Fibroblast of gingiva (primary cell): ENCODE data around the gene MYEOV.
A peak's percentile ranks its signal among the peaks of the same experiment; 100 is the strongest.

Experiments
- DNase-seq: peaks from one replicate; pipeline ENCODE4 v3.0.0-alpha.2; 2011; ENCODE audit warnings: low read depth

MYEOV gene

DNA sequence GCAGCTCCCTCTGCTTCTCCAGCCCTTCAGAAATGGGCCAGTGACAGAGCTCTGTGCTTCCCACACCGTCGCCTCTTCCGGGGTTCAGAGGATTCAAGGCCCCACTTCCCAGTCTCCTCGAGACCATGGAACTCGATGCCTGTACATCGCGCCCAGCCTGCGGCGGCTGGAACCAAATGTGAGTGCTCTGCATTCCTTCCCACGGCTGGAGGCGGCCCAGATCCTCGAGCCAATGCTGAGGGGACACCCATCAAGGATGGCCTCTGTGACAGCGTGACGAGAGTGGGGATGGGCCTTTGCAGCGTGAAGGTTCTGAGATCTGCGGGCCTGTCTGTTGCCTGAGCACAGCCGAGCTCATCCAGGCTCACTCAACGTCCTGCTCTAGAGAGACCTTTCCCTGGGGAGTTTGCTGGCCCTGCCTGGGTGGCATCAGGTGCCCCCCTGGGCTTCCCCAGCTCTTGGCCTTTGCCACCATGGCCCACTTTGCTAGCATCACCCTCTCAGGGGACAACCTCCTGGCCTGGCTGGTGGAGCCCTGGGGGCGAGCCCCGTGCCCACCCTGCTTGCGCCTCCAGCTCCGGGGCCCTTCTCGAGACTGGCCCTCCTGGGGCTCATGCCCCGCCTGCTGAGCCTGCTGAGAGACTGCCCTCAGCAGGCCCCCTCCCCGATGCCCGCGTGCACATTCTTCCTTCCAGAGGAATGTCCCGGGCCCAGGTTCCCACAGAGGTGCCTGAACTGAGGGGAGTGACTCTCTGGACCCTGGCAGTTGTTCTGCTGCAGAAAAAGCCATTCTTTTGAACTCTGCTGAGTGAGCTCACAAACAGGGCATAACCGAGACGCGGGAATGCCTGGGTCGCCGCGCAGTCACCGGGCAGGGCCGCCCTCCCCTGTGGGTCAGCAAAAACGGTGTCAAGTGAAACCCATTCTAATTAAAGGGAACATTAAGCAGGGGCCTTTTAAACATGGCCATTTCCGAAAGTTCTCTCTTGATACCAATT lies 7.3 kb upstream of the MYEOV start:
- DNase-seq = no peak

DNA sequence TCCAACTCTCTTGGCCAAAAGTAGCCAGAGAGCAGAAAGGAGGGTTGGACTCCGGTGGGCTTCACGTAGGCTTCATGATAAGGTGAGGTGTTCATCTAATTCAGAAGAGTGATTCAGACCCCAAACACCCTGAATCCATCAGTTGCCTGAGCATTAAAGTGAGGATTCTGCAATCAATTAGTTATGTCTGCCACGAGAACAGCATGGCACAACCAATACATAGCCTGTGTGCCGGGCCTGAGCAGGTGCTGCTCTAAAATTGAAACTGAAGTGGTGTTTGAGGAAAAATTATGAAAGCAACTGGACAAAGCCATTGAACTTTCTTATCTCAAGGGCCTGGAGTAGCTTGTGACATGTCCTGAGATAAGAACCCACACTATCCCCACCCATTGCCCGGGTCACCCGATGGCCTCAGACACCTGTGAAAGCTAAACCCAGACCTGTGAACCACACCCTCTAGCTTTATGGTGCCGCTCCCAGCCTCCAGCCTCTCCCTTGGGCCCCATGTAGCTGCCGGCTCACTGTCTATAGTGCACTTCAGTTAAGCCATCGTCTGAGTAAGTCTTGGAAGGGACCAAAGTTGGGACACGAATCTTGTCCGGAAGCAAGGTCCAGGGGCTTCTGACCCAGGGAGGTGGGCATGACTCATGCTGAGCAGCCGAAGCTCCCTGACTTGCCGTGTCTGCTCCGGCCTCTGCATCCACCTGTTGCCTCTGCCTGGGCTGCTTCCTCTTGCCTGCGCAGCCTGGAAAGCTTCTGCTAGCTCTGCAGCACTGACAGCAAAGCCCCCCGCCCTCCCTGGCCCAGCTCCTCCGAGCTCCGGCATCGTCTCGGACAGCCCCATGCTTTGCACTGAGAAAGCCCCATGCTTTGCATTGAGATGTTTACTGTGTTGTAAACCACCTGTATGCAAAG lies 5.7 kb upstream of the MYEOV start:
- DNase-seq = no peak

DNA sequence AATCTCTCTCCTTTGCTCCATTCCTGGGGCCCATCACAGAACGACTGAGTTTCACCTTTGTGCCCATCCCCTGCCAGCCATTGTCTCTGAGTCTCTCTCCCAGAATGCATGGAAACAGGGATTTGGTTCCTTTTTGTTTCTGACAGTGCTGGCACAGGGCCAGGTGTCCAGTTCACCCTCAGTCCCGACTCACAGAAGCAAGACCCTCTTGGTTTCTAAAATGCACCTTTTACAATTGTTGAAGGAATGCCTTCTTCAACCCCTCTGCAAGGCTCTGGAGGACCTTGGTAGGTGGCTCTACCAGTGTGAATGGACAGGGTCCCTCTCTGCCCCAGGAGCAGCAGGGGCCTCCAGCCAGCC lies 5.1 kb upstream of the MYEOV start:
- no peak for DNase-seq

DNA sequence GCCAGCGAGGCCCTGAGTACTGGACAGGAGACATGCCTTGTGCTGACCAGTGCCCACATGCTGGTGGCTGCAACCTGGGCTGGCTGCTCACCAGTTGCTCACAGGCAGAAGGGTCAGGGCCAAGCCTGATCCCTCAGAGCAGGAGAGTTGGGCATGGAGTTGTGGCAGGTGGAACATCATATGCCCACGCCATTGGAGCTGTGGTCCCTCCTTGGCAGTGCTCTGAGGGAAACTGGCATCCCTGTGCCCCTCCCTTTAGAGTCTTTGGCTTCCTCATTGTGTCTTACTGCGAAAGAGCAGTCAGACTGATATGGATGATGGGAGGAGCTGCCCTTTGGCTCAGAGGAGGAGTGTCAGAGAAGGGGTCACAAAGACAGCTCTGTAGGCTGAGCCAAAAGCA lies 3.1 kb upstream of the MYEOV start:
- no peak for DNase-seq

DNA sequence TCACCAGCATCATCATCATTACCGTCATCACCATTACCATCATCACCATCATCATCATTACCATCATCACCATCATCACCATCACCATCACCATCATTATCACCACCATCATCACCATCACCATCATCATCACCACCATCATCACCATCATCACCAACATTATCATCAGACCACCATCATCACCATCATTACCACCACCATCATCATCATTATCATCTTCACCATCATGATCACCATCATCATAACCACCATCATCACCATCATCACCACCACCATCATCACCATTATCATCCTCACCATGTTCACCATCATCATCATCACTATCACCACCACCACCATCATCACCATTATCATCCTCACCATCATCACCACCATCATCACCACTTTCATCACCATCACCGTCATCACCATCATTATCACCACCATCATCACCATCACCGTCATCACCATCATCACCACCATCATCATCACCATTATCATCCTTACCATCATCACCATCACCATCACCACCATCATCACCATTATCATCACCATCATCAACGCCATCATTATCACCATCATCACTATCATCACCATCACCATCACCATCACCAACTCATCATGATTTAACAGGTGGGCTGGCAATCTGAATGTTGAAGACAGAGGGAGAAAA lies 2.4 kb upstream of the MYEOV start:
- no peak for DNase-seq

DNA sequence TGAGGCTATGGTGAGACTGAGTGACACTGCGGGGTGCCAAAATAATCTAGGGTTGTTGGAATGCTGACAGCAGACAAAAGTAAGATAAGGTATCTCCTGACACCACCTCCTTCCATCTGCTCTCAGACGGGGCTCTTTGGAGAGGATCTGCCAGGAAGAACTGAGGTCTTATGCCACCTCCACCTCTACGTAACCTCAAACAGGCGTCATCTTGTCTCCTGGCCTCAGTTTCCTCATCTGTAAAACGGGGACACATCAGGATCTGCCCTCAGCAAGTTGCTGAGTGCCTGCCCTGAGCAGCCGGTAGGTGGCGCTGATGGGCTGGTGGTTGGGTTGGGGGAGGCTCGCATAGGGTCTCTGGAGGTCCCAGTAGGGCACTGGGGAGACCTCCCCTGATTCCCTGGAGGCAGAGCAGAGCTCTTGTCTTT lies 1.7 kb upstream of the MYEOV start:
- DNase-seq = no peak

DNA sequence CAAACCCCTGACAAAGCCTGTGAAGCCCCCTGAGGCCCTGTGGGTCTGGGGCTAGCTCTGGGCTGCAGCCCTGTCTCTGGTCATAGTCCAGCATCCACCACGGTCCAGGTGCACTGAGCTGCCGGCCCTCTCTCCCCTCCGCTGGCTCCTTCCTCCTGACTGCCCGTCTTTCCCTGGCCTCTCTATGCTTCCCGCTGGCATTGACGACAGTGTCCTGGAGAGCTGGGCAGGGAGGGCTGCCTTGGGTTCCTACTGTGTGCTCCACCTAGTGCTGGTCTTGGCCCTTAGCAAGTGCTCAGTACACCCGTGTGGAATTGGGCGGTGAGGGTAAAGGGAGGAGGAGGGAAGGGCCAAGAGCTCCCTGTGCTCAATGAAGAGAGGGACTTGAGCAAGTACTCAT lies 868 bp upstream of the MYEOV start:
- DNase-seq = no peak

DNA sequence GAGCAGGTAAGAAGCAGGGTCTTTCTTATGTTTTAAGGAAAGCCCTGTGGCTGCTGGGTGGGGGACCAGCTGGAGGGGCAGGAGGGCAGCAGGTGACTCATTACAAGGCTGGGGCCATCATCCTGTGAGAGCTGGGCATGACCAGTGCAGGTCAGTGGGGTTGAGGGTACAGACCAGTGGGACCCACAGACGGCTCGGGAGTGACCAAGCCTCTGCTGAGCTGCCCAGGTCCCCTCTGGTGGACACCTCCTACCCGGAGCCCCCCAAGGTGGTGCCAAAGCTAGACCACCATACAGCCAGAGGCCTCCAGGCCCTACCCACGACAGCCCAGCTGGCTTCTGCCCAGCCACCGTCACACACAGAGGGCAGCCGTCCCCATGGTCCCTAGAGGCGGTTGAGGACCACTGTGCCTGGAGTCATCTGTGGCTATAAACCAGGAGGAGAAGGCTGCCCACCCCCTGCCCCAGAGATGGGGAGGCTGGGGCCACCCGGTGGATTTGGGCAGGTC lies 670 bp downstream of the MYEOV start:
- DNase-seq = no peak

DNA sequence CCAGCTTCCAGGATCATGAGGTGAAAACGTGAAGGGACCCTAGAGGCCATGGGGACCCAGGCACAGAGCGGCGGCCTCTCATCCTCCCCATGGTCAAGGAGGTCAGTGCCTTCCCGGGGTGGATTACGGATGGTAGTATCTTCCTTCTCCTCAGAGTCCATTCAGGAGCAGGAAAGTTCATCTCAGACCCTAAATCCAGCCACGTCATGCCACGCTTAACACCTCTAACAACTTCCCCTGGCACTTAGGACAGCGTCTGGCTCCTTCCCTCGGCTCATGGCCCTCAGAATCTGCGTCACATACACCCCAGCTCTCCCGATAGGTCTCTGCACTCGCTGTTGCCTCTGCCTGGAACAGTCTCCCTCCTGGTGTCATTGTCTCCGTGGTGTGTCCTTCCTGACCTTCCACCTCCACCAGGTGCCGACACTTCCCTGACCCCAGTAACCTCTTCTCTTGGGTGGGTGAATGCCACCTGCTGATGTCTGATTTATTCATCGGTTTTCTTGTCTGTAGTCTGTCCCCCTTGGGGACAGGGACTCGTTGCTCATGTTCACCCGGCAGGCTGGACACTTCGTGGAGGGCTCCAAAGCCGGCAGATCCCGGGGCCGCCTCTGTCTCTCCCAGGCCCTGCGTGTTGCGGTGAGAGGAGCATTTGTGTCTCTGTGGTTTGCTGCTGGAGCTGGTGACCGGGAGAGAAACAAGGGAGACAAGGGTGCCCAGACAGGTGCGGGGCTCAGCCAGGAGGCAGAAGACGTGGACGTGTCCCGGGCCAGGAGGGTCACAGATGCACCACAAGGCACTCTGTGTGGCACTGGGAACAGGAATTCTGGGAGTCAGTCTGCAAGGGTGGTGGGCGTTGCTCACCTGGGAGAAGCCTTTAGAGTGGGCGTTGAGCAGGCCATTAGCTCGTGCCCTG lies 1.4 kb downstream of the MYEOV start:
- DNase-seq = no peak

DNA sequence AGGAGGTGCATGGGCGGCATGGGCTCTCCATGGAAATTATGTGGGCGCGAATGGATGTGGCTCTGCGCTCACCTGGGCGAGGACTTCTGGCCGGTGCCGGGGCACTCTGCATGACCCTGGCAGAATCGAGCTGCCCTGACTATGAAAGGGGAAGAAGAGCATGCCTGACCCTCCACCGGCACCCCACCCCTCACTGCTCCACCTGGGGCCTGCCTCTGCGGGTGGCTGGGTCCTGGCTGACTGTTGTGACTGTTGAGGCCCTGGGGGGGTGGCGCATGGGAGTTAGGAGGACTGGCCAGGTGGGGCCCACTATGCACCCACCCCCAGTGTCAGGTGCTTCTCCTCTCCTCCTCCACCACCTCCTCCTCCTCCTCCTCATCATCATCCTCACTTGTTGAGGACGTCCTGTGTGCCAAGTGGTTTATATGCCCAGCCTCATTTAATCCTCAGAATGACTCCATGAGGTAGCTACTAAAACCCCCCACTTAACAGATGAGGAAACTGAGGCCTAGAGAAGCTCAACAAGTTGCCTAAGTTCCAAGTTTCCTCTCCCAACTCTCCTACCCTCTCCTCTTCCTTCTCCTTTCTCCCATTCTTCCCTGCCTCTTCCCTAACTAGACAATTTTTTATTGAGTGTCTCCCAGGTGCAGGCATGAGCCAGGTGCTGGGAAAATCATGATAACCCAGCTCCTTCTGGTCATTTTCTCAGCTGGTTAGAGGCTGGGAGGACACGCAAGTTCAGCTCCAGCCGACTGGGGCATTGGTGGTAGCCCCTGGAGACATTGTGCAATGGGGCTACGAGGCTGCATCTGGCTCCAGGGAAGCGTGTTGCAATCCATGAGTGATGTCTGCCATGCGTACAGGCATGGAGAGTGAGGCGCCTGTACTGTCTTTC lies 2.3 kb downstream of the MYEOV start:
- DNase-seq = peak; percentile 95

DNA sequence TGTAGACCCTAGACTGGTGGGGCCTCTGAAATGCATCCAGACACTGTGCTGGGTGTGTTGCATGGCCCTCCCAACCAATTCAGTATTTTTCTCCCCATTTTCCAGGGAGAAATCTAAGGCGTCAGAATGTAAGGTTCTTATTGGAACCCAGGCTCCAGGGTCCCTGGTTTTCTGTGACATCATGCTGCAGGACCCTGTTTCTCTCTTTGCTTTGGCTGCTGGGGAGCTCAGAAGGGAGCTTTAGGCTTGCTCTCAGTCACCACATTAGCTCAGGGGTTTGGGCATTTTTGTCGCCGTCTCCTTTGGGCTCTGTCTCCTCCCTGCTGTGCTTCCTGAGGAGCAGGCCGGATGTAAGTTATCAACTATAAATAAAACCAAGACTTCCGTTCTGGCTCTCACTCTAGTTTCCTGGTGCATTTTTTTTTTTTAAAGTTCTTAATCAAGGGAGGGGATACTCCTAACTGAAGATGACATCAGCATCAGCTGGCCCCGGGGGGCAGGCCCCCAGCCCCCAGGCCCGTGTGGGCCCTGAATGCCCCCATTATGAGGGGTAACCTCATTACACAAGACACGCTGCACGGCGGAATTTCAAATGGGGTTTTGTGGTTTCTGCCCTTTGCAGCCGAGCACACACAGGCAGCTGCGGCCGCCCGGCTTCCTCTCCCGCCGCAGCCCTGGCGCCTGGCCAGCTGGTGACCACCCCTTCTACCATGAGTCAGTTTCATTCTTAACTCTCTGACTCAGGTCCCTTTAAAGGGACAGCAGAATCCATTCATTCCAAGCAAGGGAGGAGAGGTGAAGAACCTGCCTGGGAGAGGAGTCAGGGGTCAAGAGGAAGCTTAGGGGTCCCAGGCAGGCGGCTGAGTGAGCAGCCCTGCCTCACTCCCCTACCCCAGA lies 3.2 kb downstream of the MYEOV start:
- DNase-seq = peak; percentile 97

DNA sequence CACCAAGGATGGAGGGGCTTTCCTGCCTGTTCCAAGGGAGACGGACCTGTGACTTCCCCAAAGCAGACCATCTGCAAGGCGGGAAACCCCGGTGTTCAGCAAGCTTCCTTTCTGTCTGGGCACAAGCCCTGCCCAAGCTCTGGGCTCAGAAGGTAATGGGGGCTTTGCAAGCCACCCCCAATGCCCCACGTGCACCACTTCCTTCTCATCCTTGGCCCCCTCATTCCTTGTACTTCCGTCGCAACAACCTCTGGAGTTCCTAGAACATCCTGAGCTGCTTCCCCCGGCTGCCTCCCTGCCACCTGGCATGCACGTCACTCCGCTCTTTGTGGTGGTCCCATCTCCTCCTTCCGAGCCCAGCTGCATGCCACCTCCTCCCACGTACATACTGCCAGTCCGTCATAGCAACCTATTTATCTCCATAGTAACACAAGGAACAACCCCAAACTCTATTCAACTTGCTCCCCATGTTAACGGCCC lies 3.9 kb downstream of the MYEOV start:
- DNase-seq = peak; percentile 18

DNA sequence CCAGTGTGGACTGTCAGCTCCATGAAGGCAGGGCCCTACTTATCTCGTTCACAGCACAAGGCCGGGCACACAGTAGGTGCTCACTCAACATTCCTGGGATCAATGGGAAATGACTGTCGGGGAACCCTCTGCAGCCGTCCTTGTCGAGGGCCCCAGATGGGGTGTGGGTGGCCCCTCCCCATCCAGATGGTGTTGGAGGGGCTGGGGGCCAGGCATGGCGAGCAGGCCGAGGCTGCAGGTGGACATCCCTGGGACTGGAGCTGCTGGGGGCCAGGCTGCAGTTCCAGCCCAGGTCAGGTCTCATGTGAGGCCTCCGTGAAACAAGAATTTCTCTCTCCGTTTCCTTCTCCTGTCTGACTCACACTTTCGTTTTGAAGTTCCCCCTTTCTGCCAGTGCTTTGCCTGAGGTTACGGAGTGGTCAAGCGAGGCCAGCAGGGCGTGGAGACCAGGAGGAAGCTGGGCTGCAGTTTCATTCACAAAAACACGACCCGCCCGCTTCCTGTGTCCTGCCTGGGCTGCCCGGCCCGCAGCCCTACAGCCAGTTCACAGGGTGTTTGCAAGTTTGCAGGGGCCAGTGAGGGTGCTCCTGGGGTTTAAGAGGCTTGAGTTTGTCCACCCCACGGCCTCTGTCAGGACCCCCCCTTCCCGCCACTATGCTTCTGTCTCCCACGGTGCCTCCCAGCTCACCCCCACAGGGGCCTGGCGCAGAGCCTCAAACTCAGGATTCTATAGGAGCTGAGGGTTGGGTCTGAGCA lies 4.5 kb downstream of the MYEOV start:
- DNase-seq = peak; percentile 83

DNA sequence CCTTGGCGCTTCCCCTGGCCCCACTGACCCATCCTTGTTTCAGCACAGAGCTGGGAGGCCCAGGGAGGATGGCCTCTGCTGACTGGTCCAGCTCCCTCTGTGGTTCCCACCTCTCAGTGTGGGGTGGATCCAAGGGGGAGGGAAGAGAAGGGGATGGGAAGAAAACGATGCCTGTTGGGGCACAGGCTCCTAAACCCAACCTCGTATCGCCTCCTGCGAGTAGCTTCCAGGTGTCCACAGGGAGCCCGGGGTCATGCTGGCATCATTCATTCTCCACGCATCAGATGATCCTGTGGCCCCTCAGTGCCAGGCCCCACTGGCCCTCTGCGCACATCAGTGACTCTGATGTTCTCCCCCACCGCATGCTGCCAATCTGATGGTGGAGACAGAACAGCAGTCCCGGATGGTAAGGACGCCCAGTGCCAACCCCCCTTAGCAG lies 5.1 kb downstream of the MYEOV start:
- DNase-seq = no peak

DNA sequence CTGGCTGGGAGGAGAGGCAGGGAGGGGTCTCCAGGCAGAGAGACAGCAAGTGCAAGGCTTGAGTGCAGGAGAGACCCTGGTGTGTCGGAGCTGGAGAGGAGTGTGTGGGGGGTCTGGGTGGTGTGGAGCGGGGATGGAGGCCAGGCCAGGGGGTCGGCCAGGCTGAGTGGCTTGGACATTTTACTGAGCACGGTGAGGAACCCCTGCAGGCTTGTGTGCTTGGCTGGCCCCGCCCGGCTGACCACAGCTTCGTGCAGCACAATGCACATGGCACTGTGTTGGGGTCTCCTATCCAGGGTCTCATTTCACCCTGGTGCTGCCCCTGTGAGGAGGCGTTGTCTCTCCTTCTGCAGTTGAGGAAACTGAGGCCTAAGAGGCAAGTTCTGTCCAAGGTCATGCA lies 5.6 kb downstream of the MYEOV start:
- no peak for DNase-seq

DNA sequence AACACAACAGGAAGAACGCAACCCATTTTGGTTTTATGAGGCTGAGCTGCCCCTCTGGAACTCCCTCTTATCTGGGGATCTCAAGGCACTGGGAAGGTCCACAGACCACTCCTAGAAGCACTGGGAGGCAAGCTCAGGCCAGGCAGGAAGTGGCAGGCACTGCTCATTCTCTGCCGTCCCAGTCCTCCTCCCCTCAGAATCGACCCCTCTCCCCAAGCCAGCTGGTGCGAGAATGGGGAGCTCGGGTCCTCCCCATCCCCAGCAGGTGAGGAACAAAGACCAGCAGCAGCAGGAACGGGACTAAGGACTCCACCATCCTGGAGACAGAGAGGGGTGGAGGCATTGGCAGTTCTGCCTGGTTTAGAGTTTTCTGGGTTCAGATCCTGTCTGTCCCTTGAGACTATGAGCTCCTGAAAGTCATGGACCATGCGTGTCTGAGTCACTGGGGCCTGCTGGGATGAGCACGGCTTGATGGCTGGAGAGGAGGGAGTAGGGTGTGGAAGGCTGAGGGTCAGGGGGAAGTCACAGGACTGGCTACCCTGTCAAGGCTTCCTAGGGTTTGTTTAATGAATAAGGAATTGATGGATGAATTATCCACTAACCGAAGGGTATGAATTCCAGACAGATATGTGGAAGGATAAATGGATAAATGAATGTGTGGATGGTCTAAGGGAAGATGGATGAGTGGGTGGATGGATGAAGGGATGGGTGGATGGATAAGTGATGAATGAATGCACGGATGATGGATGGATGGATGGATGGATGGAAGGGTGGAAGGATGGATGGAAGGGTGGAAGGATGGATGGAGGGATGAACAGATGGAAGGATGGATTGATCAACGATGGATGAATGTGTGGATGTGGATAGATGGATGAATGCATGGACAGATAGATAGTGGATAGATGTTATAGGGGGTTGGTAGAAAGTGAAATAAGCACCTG lies 6.4 kb downstream of the MYEOV start:
- DNase-seq = peak; percentile 48

DNA sequence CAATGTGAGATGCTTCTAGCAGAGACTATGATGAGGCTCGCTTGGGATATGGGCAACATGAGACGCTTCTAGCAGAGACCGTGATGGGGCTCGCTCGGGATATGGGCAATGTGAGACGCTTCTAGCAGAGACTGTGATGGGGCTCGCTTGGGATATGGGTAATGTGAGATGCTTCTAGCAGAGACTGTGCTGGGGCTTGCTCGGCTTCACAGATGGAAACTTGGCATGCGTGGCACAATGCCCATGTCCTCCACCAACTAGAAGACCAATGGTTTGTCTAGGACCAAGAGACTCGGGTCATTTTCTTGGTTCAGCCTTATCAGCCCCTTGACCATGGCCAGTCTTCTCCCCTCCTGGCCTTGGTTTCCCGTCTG lies 7.1 kb downstream of the MYEOV start:
- DNase-seq = no peak
